GM18517 (cell line): ENCODE results near the gene AP4S1.
"Not testable (repeated sequence)": the region's sequence is repeated elsewhere in the genome, so short reads cannot be mapped to it uniquely, and the experiment has no call there.

Experiments
- ATAC-seq: cut with Tn5 transposase; IDR thresholded peaks from one replicate; pipeline ENCODE4 v1.9.1; 2021; ENCODE audit warnings: mild to moderate bottlenecking, moderate library complexity; ENCODE audit not compliant: unreplicated experiment

AP4S1 gene

GRCh38 chr14:31083781-31084180, 58.3 kb downstream of the AP4S1 start:
- ATAC-seq = no peak

- ATAC-seq = peak; percentile 88
Measured at GRCh38 chr14:31084385-31084784, 58.9 kb downstream of the AP4S1 start.

GRCh38 chr14:31085027-31085426, 59.6 kb downstream of the AP4S1 start:
- no peak for ATAC-seq

- not testable (repeated sequence) for ATAC-seq
Measured at GRCh38 chr14:31086466-31086865, 61.0 kb downstream of the AP4S1 start.

GRCh38 chr14:31090883-31091764, 65.7 kb downstream of the AP4S1 start:
- no peak for ATAC-seq

- ATAC-seq = no peak
Measured at GRCh38 chr14:31092160-31092708, 66.8 kb downstream of the AP4S1 start.

GRCh38 chr14:31093884-31094839, 68.7 kb downstream of the AP4S1 start:
- ATAC-seq = not testable (repeated sequence)

GRCh38 chr14:31095817-31096216, 70.4 kb downstream of the AP4S1 start:
- ATAC-seq = not testable (repeated sequence)

GRCh38 chr14:31096255-31096654, 70.8 kb downstream of the AP4S1 start:
- ATAC-seq = no peak

- ATAC-seq = no peak
Measured at GRCh38 chr14:31097081-31097480, 71.6 kb downstream of the AP4S1 start.

GRCh38 chr14:31106768-31107167, 81.3 kb downstream of the AP4S1 start:
- no peak for ATAC-seq

GRCh38 chr14:31109257-31109656, 83.8 kb downstream of the AP4S1 start:
- no peak for ATAC-seq

- no peak for ATAC-seq
Measured at GRCh38 chr14:31110872-31111271, 85.4 kb downstream of the AP4S1 start.

GRCh38 chr14:31113794-31114193, 88.3 kb downstream of the AP4S1 start:
- no peak for ATAC-seq

GRCh38 chr14:31118892-31119291, 93.4 kb downstream of the AP4S1 start:
- ATAC-seq = no peak

GRCh38 chr14:31122098-31122611, 96.7 kb downstream of the AP4S1 start:
- no peak for ATAC-seq

GRCh38 chr14:31122921-31123320, 97.5 kb downstream of the AP4S1 start:
- ATAC-seq = no peak

- no peak for ATAC-seq
Measured at GRCh38 chr14:31124197-31124596, 98.7 kb downstream of the AP4S1 start.

GRCh38 chr14:31125231-31125630, 99.8 kb downstream of the AP4S1 start:
- no peak for ATAC-seq

GRCh38 chr14:31126680-31127079, 101.2 kb downstream of the AP4S1 start:
- no peak for ATAC-seq

GRCh38 chr14:31127690-31128089, 102.2 kb downstream of the AP4S1 start:
- ATAC-seq = peak; percentile 58
